Astrocyte of the spinal cord (primary cell): ENCODE measurements around the gene CHCHD1.
"Not testable (repeated sequence)": the region's sequence is repeated elsewhere in the genome, so short reads cannot be mapped to it uniquely, and the experiment has no call there.

Source experiments
- DNase-seq: peaks from one replicate; pipeline ENCODE4 v3.0.0; 2011; ENCODE audit warnings: low read depth, low spot score
- H3K4me3 ChIP-seq: 2 replicates; pipeline ENCODE4 v1.5.1; 2011; ENCODE audit warnings: low read depth, mild to moderate bottlenecking, low read length, moderate library complexity
- CTCF ChIP-seq: IDR thresholded peaks from 2 replicates; pipeline ENCODE4 v1.5.1; 2012; ENCODE audit warnings: low read depth, mild to moderate bottlenecking, low read length, inconsistent platforms
- in situ Hi-C: cut with HindIII; loops from 2 replicates; pipeline ENCODE4 v1.10.0; 2017; ENCODE audit warnings: low sequenced_read_pairs

CHCHD1 gene

DNA sequence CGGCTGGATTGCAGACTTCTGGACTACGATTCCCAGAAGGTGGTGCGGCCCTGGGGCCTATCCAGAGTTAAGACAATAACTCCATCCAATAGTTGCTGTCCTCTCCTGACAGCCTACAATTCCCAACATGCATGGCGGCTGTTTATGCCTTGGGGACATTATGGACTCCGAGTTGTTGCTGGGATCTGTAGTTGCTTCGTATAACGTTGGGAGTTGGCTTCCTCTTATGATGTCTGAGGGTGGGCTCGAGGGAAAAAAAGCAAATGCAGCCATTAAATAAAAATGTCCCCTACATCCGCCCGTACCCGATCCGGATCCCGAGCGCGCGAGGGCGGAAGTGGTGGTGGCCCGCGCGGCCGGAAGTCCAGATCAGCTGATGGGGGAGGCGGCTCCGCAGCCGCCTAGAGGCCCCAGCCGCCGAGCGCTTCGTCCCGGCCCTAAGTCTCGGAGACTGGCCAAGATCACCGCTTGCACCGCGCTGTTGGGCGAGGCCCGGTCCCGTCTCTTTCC lies 3.4 kb downstream of the CHCHD1 start, which contains the start of gene ZSWIM8:
ZSWIM8 (plus strand) TSS at position 396 of the 510 bp plus-strand sequence. CDS start 273 bp downstream, outside the sequence.
- DNase-seq, result peak; percentile 96
- peak within 1 kb of the TSS; percentile 93 for H3K4me3 ChIP-seq
- peak; percentile 3 for TF ChIP-seq CTCF
- in situ Hi-C loops, result no loop called here

GRCh38 chr10:73785721-73786511 lies 4.1 kb downstream of the CHCHD1 start:
- DNase-seq, result peak; percentile 48
- in situ Hi-C loops, result no loop called here
- H3K4me3 ChIP-seq, result peak overlapping the region; percentile 93
- TF ChIP-seq CTCF, result no peak

DNA sequence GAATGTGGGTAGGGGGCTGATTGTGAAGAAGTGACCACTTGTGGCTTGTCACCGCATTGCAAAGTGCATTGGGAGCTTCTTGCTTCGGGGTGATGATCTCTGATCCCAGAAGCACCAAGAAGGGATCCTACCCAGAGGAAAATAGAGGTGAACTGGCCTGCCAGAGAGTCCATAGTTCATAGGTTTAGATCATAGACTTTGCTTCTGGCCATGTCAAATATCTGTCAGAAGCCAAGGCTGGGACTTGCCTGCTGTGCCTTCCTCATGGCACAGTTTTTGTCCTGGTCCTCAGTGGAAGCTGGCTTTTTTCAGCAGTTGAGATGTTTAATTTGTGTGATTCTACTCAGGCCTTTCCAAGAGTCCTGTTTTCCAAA lies 4.7 kb downstream of the CHCHD1 start:
- DNase-seq, result no peak
- peak overlapping the region; percentile 93 for H3K4me3 ChIP-seq
- no peak for TF ChIP-seq CTCF
- in situ Hi-C loops, result no loop called here

- in situ Hi-C loops, DNase-seq, H3K4me3 ChIP-seq: not testable (repeated sequence)
Measured at GRCh38 chr10:73787031-73787800, 5.4 kb downstream of the CHCHD1 start.

GRCh38 chr10:73788864-73789658 lies 7.2 kb downstream of the CHCHD1 start:
- TF ChIP-seq CTCF, result no peak

DNA sequence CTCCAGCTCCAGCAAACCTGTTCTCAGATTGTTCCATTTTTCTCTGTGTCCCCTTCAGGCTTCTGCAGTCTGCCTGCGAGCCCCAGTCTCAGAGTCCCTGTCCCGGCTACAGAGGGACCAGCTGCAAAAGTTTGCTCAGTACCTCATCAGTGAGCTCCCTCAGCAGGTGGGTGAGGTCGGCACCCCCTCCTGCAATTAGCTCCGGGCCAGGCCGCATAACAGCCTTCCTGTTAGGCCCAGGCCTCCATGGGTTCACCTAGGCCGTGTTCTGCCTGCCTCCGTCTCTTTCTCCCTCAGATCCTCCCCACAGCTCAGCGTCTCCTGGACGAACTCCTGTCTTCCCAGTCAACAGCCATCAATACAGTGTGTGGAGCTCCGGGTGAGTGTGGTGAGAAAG lies 7.8 kb downstream of the CHCHD1 start:
- no peak for TF ChIP-seq CTCF
- no peak overlapping the region for H3K4me3 ChIP-seq
- DNase-seq, result no peak
- in situ Hi-C loops, result no loop called here

More at GRCh38 chr10:73788864-73789658, 7.2 kb downstream of the CHCHD1 start:
- no peak for DNase-seq
- in situ Hi-C loops, result no loop called here
- no peak overlapping the region for H3K4me3 ChIP-seq
